DOHH2 (cell line): ENCODE results near the gene RPS6KL1.

Source experiments
- CTCF ChIP-seq: fragments of 200-600 bp; sonication (generic); IDR thresholded peaks from one replicate; pipeline ENCODE4 v1.5.1; 2014; ENCODE audit warnings: antibody characterized with exemption, mild to moderate bottlenecking, low read depth, low read length; ENCODE audit not compliant: poor library complexity, severe bottlenecking
- EZH2phosphoT487 ChIP-seq: fragments of 200-600 bp; sonication (generic); IDR thresholded peaks from 2 replicates; pipeline ENCODE4 v1.6.1; 2017; ENCODE audit warnings: borderline replicate concordance, mild to moderate bottlenecking, antibody characterized with exemption, low read length, moderate library complexity, mixed read lengths

GRCh38 chr14:74929242-74929641 lies 6.2 kb upstream of the RPS6KL1 start:
- no peak for TF ChIP-seq CTCF
- TF ChIP-seq EZH2phosphoT487 = no peak
